Endothelial cell of umbilical vein (primary cell): ENCODE measurements around the gene MACROD2. TPM values are rescaled to one million over a fixed set of nuclear protein-coding genes. Genes with fewer than 3 reads are reported as not detected.
"Not testable (repeated sequence)": the region's sequence is repeated elsewhere in the genome, so short reads cannot be mapped to it uniquely, and the experiment has no call there.

Experiments
- BruUV-seq: library from RNA; stranded (reverse); fragments of 400-500 nt; replicated peaks from 2 replicates; lab custom pipeline; 2021; lab: Mats Ljungman, UMichigan
- CTCF ChIA-PET: fragments of 300-600, 350-600 bp; sonication (Branson Sonifier 250); formaldehyde crosslinking; loops from one replicate; lab custom pipeline; 2021; ENCODE audit warnings: antibody characterized with exemption, inconsistent platforms; lab: Charles Lee
- POLR2A ChIA-PET: fragments of 300-600, 350-600 bp; sonication (Branson Sonifier 250); formaldehyde crosslinking; loops from one replicate; lab custom pipeline; 2021; ENCODE audit warnings: antibody characterized with exemption, inconsistent platforms; lab: Charles Lee
- DNase-seq: peaks from one replicate; pipeline ENCODE4 v3.0.0-alpha.2; 2011; ENCODE audit warnings: low read depth, low spot score
- FAIRE-seq: peaks from 2 replicates; lab custom pipeline; 2011; peaks lifted over from hg19 to GRCh38; lab: Jason Lieb, UNC
- H2AFZ ChIP-seq: 2 replicates; pipeline ENCODE4 v1.6.0; 2012; ENCODE audit warnings: low read depth, low read length, control low read depth, inconsistent platforms
- H3K27ac ChIP-seq: 2 replicates; pipeline ENCODE4 v1.5.1; 2011; ENCODE audit warnings: low read depth, mild to moderate bottlenecking, control low read depth, low read length, moderate library complexity; ENCODE audit not compliant: insufficient read depth
- H3K27me3 ChIP-seq, 2 experiments: 2 replicates each; pipeline versions ENCODE4 v1.6.0 to v1.6.1; 2011; ENCODE audit warnings: low read length in 2 of 2, mixed read lengths in 1 of 2; ENCODE audit not compliant: control insufficient read depth in 2 of 2, insufficient read depth in 2 of 2
- H3K36me3 ChIP-seq, 2 experiments: 2 replicates in 1 of 2; 3 replicates in 1 of 2; pipeline ENCODE4 v1.5.1; 2011; ENCODE audit warnings: low read length in 2 of 2, mild to moderate bottlenecking in 1 of 2, moderate library complexity in 1 of 2; ENCODE audit not compliant: control insufficient read depth in 2 of 2, insufficient read depth in 2 of 2; ENCODE audit errors: extremely low read depth in 1 of 2
- H3K4me1 ChIP-seq: 3 replicates; pipeline ENCODE4 v1.5.1; 2011; ENCODE audit warnings: mild to moderate bottlenecking, low read length; ENCODE audit not compliant: control insufficient read depth, insufficient read depth; ENCODE audit errors: extremely low read depth
- H3K4me2 ChIP-seq: 2 replicates; pipeline ENCODE4 v1.6.1; 2011; ENCODE audit warnings: low read length, control low read depth, mixed read lengths; ENCODE audit not compliant: insufficient read depth
- H3K4me3 ChIP-seq, 3 experiments: fragments of 200-600 bp in 1 of 3; sonication (generic), shearing (Covaris generic) in 1 of 3; replicated peaks in 1 of 3; 2 replicates each; pipeline ENCODE4 v1.5.1; 2011 to 2016; ENCODE audit warnings: control low read depth in 3 of 3, low read length in 3 of 3, mild to moderate bottlenecking in 2 of 3, inconsistent platforms in 1 of 3, low read depth in 1 of 3, moderate library complexity in 1 of 3; ENCODE audit not compliant: insufficient read depth in 1 of 3
- H3K79me2 ChIP-seq: 2 replicates; pipeline ENCODE4 v1.6.0; 2012; ENCODE audit warnings: low read length, inconsistent platforms; ENCODE audit not compliant: control insufficient read depth, insufficient read depth
- H3K9ac ChIP-seq: replicated peaks from 2 replicates; pipeline ENCODE3; 2011; ENCODE audit warnings: low read length, control low read depth; ENCODE audit not compliant: insufficient read depth; ENCODE audit errors: extremely low read depth
- H3K9me1 ChIP-seq: replicated peaks from 3 replicates; pipeline ENCODE4 v1.6.0; 2011; ENCODE audit warnings: mild to moderate bottlenecking, low read length; ENCODE audit not compliant: control insufficient read depth, insufficient read depth; ENCODE audit errors: extremely low read depth
- H3K9me3 ChIP-seq: replicated peaks from 2 replicates; pipeline ENCODE4 v1.5.1; 2012; ENCODE audit warnings: low read length, inconsistent platforms; ENCODE audit not compliant: control insufficient read depth, insufficient read depth
- H4K20me1 ChIP-seq: replicated peaks from 2 replicates; pipeline ENCODE3; 2011; ENCODE audit warnings: mild to moderate bottlenecking, low read length; ENCODE audit not compliant: control insufficient read depth, insufficient read depth; ENCODE audit errors: extremely low read depth
- EZH2 ChIP-seq: IDR thresholded peaks from 2 replicates; pipeline ENCODE4 v1.6.1; 2012; ENCODE audit warnings: borderline replicate concordance, low read depth, mild to moderate bottlenecking, moderate library complexity, low read length, inconsistent platforms; ENCODE audit not compliant: severe bottlenecking
- FOS ChIP-seq: IDR thresholded peaks from 2 replicates; pipeline ENCODE4 v1.6.1; 2011; ENCODE audit warnings: mild to moderate bottlenecking, low read length, moderate library complexity, borderline replicate concordance; ENCODE audit not compliant: insufficient read depth
- POLR2A ChIP-seq: IDR thresholded peaks from 2 replicates; pipeline ENCODE4 v1.6.1; 2012; ENCODE audit warnings: low read depth, mild to moderate bottlenecking, control low read depth, low read length
- POLR2AphosphoS5 ChIP-seq: IDR thresholded peaks from 2 replicates; pipeline ENCODE4 v1.6.1; 2012; ENCODE audit warnings: low read depth, mild to moderate bottlenecking, control low read depth, low read length, moderate library complexity; ENCODE audit not compliant: insufficient read depth
- dilution Hi-C: fragments of 300-500 bp; cut with MboI; formaldehyde crosslinking; loops from one replicate; pipeline ENCODE4 v1.15.0; 2019; ENCODE audit warnings: low sequenced_read_pairs; ENCODE audit not compliant: extremely low pct_ligation_motif_present
- intact Hi-C: fragments of 100-400 bp; cut with micrococcal nuclease; formaldehyde crosslinking; loops from one replicate; pipeline ENCODE4 v1.10.0; 2022
- polyA plus RNA-seq, 4 experiments: library from polyadenylated mRNA; depleted of rRNA in 3 of 4; stranded (reverse) in 3 of 4; unstranded in 1 of 4; fragments of >200 nt; gene quantifications; 2 replicates each; pipeline versions ENCODE4 v1.2.1 to v1.2.3, GENCODE V29; 2011 to 2012; ENCODE audit warnings: missing spikeins in 1 of 4
- total RNA-seq: library from RNA; stranded (reverse); gene quantifications from 2 replicates; pipeline ENCODE4 v1.2.3, GENCODE V29; 2021
- TF ChIP-seq, protein P1 (sequence below), 2 donors: IDR thresholded peaks; 1 replicate in 1 of 2; 2 replicates in 1 of 2; pipeline ENCODE4 v1.5.1; 2011; ENCODE audit warnings: low read length in 2 of 2, mild to moderate bottlenecking in 2 of 2, moderate library complexity in 2 of 2, control low read depth in 1 of 2, inconsistent platforms in 1 of 2, low read depth in 1 of 2; ENCODE audit not compliant: insufficient read depth in 1 of 2; ENCODE audit errors: extremely low read depth in 1 of 2

Gene MACROD2
- total and polyA plus RNA-seq, 2 donors (not counting 3 experiments of a cell fraction or from before 2014, with no cell fraction given): 0.11 to 0.73 TPM

- dilution Hi-C loops, H3K9me1 ChIP-seq, DNase-seq, H3K27ac ChIP-seq, H3K9me3 ChIP-seq, CTCF ChIA-PET, H3K79me2 ChIP-seq, H3K27me3 ChIP-seq, H2AFZ ChIP-seq, H3K4me2 ChIP-seq, H3K36me3 ChIP-seq, FAIRE-seq, H3K9ac ChIP-seq, intact Hi-C loops, BruUV-seq, POLR2A ChIA-PET, H4K20me1 ChIP-seq, H3K4me3 ChIP-seq: not testable (repeated sequence)
- peaks cover 40% of the 10 kb centered on the region for H3K4me1 ChIP-seq
These were observed 931.1 kb downstream of the MACROD2 start for GRCh38 chr20:14926436-14926835.

DNA sequence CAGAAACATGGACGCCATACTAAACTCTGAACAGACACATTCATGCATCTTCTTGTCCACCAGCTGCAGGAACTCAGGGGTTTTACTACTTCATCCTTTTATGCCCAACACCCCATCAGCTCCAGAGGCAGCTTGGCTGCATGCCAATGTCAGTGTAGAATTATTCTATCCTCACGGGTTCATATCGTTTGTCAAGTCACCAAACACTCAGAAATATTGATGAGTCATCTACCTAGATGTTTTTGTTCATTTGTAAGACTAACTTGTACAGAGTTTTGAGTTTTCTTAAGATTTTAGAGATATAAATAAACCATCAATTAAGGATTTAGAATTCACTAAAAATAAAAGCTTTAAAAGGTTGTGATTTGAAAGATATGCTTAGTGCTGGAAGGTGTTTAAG is 932.8 kb downstream of the MACROD2 start:
- no peaks in the 10 kb centered on the region for H3K27me3 ChIP-seq
- no peaks in the 10 kb centered on the region for H3K36me3 ChIP-seq
- no peak overlapping the region for H3K9ac ChIP-seq
- no peak overlapping the region for H2AFZ ChIP-seq
- no peaks in the 10 kb centered on the region for H3K79me2 ChIP-seq
- intact Hi-C loops: no loop called here
- DNase-seq (no peak), FAIRE-seq (no peak)
- ChIA-PET CTCF (interaction anchor here (0.9 to 1.0 kb wide), 2 partner anchors 13 to 24 kb away, joined by 3 read pairs; no protein-coding TSS in a partner anchor), POLR2A (no interaction called here)
- H3K4me2 ChIP-seq: no peak overlapping the region
- no peak overlapping the region for H3K27ac ChIP-seq
- no peak overlapping the region for H3K4me3 ChIP-seq
- dilution Hi-C loops: no loop called here
- no peaks in the 10 kb centered on the region for H4K20me1 ChIP-seq
- no TSS peak for BruUV-seq
- H3K9me3 ChIP-seq: no peaks in the 10 kb centered on the region
- H3K9me1 ChIP-seq: peaks cover 2% of the 10 kb centered on the region
- TF ChIP-seq POLR2AphosphoS5: no peak
- no peak for TF ChIP-seq POLR2A
- TF ChIP-seq, protein P1, sequence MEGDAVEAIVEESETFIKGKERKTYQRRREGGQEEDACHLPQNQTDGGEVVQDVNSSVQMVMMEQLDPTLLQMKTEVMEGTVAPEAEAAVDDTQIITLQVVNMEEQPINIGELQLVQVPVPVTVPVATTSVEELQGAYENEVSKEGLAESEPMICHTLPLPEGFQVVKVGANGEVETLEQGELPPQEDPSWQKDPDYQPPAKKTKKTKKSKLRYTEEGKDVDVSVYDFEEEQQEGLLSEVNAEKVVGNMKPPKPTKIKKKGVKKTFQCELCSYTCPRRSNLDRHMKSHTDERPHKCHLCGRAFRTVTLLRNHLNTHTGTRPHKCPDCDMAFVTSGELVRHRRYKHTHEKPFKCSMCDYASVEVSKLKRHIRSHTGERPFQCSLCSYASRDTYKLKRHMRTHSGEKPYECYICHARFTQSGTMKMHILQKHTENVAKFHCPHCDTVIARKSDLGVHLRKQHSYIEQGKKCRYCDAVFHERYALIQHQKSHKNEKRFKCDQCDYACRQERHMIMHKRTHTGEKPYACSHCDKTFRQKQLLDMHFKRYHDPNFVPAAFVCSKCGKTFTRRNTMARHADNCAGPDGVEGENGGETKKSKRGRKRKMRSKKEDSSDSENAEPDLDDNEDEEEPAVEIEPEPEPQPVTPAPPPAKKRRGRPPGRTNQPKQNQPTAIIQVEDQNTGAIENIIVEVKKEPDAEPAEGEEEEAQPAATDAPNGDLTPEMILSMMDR (IDR thresholded peaks at IDR 0.05; ENCODE audit: extremely low read depth in 1 of 2, insufficient read depth in 1 of 2, low read depth in 1 of 2, low read length in 2 of 2): no peak
- TF ChIP-seq FOS: peak; percentile 52
- no peak for TF ChIP-seq EZH2
- peaks cover 29% of the 10 kb centered on the region for H3K4me1 ChIP-seq
